Stimulated activated CD8-positive, alpha-beta memory T cell treated with anti-CD3 and anti-CD28 coated beads, Interleukin-12 subunit alpha, Interleukin-12 subunit beta, amount 100 ng/mL, for 1 hour (primary cell): ENCODE results near the gene SLC1A6.
"Not testable (repeated sequence)": the region's sequence is repeated elsewhere in the genome, so short reads cannot be mapped to it uniquely, and the experiment has no call there.

Source experiments
- DNase-seq: peaks from one replicate; pipeline ENCODE4 v3.0.0-alpha.2; 2020; ENCODE audit warnings: low read depth

The SLC1A6 gene

DNA sequence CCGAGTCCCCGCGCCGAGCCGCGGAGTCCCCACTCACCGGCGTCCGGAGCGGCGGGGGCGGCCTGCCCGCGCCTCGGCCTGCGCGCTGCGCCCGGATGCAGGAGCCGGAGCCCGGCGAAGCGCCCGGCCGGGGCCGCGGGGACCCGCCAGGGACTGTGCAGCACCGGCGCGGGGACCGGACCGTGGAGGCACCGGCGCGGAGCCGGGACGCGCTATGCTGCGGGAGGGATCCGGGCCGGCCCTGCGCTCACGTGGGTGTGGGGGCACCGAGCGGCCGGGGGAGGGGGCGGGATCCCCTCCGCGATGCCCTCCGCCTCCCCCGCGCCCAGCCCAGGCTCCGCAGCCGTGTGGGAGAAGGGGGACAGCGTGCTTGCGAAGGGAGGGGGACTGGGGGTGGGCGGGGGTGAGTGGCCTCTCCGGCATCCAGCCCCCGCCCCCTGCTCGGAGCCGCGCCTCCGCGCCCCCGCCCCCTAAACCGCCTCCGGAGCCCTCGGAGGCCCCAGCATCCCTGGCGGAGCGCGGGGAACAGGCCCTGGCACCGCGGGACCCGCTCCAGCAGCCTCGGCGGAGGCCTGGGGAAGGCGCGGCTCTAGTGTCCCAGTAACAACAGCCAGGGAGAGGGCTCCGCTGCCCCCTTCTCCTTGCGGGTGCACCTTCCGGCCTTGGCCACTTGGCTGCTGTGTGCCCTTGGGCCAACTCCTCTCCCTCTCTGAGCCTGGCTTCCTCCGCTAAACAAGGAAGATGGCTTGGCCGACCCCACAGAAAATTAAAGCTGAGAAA is at the start of gene SLC1A6:
SLC1A6 (minus strand) TSS at position 389 of the 780 bp plus-strand sequence. CDS start 6,954 bp downstream, outside the sequence.
- no peak for DNase-seq

DNA sequence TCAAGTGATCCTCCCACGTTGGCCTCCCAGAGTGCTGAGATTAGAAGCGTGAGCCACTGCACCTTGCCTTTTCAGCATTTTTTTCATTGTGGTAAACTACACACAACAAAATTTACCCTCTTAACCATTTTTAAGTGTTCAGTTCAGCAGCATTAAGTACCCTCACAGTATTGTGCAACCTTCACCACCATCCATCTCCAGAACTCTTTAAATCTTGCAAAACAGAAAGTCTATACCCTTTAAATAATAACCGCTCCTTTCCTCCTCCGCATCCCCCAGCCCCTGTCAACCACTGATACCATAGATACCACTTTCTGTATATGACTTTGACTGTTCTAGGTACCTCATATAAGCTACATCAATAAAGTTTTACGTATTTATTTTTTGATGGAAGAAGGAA is 48.8 kb upstream of the SLC1A6 start:
- DNase-seq = no peak

GRCh38 chr19:15025217-15025616 is 45.6 kb upstream of the SLC1A6 start:
- no peak for DNase-seq

DNA sequence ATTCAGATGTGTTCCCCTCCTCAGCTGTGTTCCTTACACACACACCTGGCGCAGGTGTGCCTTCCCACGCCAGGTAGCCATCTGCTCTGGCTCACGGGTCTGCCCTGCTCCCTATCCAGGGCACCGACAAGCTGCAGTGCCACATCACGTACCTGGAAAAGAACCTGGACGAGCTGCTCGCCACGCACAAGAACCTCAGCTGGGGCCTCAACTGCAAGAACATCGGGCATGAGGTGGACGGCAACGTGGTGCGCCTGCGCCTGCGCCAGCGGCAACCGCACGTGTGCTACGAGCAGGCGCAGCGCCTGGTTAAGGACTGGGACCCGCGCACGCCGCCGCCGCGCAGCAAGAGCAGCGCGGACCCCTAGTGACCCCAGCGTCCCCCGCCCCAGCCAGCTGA is 43.1 kb upstream of the SLC1A6 start:
- no peak for DNase-seq

DNA sequence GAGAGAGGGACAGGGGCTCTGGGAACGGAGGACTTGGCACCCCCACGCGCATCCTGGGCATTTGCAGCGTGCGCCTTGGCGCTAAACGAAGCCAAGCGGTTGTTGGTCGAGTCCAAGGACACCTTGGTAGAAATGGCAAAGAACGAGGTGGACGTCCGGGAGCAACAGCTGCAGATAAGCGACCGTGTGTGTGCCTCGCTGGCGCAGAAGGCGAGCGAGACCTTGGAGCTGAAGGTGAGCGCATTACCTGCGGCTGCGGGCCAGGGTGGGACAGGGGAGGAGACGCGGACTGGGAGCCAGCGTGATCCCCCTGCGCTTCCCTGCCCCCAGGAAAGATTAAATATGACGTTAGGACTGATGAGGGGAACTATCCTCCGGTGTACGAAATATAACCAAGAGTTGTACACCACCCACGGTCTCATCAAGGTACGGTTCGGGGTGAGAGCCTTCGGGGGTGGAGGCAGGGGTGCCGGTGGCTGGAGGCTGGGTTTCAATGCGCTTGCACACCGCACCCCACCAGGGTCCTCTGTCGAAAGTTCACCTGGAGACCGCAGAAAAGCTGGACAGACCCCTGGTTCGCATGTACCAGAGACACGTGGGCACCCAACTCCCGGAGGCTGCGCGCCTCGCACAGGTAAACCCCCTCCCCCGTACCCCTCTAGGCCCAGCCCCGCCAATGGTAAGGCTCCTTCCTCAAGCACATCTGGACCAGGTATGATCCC is 41.8 kb upstream of the SLC1A6 start:
- DNase-seq = no peak

DNA sequence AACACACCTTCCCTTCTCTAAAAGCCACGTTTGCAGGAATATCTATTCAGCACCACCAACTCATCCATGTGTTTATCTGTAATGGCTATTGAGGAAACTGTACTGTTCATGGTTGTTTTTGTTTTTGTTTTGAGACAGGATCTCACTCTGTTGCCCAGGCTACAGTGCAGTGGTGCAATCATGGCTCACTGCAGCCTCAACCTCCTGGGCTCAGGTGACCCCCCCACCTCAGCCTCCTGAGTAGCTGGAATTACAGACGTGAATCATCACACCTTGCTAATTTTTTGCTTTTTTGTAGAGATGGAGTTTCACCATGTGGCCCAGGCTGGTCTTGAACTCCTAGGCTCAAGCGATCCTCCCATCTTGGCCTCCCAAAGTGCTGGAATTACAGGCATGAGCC is 39.2 kb upstream of the SLC1A6 start:
- not testable (repeated sequence) for DNase-seq

DNA sequence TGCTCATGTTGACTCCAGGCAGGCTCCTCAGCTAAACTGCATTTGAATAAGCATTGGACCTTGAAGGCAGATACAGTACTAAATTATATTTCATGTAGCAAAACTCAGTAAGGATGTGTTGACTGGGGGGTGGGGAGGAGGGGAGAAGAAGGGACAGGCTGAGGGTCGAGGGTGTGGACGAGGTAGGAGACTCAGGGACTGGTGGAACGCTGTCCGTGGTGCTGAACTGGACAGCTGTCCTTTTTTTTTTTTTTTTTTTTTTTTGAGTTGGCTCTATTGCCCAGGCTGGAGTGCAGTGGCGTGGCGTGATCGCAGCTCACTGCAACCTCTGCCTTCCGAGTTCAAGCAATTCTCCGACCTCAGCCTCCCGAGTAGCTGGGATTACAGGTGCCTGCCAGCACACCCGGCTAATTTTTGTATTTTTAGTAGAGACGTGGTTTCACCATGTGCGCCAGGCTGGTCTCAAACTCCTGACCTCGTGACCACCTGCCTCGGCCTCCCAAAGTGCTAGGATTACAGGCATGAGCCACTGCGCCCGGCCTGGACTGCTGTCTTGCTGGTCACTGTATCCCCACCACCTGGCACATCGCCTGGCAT is 36.4 kb upstream of the SLC1A6 start:
- no peak for DNase-seq

- DNase-seq = no peak
Measured at GRCh38 chr19:15014579-15014978, 34.9 kb upstream of the SLC1A6 start.

GRCh38 chr19:15010501-15011300 is 31.0 kb upstream of the SLC1A6 start:
- no peak for DNase-seq

DNA sequence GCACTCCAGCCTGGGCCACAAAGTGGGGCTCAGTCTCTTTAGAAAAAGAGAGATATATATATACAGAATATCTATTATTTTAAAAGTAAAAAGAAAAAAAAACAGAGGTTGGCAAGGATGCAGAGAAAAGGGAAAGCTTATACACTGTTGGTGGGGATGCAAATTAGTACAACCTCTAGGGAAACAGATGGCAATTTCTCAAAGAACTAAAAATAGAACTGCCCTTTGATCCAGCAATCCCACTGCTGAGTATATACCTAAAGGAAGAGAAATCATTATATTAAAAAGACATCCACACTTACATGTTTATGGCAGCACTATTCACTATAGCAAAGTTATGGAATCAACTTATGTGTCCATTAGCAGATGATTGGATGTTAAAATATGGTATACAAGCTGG is 28.6 kb upstream of the SLC1A6 start:
- DNase-seq = no peak

DNA sequence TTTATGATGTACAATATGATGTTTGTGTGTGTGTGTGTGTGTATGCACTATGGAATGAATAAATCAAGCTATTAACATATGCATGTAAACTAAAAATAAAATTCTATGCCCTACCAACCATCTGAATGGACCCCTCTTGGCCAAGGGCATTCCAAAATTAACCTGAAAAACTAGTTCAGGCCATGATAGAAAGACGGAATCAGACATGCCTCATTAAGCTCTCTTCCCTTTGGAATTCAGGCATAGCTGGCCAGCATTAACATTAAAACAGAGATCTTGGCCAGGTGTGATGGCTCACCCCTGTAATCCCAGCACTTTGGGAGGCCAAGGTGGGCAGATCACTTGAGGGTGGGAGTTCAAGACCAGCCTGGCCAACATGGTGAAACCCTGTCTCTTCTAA is 18.3 kb upstream of the SLC1A6 start:
- DNase-seq = no peak

DNA sequence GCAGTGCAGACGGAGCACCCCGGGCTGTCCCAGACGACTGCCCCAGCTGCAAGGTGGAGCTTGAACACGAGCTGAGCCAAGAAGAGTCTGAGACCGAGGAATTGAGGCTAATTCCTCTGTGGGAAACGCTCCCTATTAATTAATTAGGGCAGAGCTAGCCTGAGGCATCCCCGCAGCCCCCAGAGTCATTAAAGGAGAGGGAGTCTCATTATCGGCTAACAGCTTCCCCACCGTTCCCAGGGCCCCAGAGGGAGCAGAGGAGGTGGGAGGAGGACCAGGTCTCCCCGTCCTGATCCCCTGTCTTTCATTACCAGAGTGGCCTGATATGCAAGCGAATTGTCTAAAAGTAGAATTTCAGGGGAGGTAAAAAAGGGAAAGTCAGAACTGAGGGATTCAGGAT is 13.1 kb upstream of the SLC1A6 start:
- no peak for DNase-seq

GRCh38 chr19:14985133-14985532 is 5.5 kb upstream of the SLC1A6 start:
- no peak for DNase-seq

DNA sequence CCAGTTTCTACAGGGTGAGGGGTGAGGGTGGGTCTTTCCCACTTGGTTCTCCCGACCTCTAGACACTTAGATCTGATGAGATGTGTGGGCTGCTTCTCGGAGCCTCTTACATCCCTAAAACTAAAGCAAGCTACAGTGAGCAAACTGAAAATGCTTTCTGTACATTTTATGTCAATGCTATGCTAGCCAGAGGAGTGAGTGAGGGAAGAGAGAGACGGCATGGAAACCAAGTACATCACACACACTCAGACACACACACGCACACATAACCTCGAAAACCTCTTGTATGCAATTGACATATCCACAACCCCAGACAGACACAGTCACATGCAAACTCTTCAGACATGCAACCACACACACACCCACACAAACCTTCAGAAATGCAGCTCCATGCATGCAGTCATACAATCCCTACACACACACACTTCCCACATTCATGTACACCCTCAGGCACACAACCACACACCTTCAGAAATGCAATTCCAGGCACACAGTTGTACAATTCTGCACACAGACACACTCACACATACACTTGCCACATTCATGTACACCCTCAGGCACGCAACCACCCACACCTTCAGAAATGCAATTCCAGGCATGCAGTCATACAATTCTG is 1.4 kb downstream of the SLC1A6 start:
- DNase-seq = no peak

DNA sequence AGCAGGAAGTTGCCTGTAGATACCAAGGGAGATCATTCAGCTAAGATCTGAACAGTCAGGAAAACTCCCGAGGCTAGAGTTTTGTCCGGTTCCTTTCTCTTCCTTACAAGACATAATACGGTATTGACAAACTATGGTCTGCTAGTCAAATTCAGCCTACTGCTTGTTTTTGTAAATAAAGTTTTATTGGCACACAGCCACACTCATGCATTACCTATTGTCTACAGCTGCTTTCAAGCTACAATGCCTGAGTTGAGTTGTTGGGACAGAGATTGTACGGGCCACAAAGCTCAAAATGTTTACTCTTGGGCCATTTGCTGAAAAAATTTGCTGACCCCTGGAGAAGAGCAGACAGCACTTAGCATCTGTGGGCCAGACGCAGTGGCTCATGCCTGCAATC is 2.5 kb downstream of the SLC1A6 start:
- no peak for DNase-seq

DNA sequence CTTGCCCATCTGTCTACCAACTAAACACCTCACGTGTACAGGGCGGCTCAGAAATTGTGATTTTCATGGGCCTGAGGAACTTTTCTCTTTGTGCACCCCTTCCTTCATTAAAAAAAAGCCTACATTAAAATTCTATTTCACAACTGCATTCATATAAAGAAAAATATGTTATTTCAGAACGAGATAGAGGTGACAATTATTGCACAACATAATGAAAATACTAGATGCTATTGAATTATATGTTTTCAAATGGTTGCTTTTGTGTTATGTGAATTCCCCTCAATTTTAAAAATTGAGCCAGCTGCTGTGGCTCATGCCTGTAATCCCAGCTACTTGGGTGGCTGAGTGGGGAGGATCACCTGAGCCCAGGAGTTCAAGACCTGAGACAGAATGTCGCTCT is 5.2 kb downstream of the SLC1A6 start:
- no peak for DNase-seq

- DNase-seq = no peak
Measured at GRCh38 chr19:14972676-14973075, 7.0 kb downstream of the SLC1A6 start.

DNA sequence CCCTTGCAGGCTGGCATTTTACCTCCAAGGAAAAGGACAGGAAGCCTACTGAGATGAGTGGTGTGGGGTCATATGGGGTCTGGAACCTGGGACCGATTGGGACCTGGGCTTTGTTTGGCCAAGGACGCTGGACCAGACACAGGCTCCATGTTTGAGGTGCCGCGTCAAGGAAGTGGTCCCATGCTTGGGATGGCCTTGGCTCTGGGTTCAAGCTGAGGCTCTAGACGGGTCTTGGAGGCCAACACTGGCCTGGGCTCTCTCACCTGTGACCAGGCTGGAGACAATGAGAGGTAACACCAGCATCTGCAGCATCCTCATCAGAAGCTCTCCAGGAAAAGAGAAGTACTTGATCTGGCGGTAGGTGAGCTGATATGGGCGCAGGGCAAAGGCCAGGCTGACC is 8.2 kb downstream of the SLC1A6 start:
- DNase-seq = no peak

DNA sequence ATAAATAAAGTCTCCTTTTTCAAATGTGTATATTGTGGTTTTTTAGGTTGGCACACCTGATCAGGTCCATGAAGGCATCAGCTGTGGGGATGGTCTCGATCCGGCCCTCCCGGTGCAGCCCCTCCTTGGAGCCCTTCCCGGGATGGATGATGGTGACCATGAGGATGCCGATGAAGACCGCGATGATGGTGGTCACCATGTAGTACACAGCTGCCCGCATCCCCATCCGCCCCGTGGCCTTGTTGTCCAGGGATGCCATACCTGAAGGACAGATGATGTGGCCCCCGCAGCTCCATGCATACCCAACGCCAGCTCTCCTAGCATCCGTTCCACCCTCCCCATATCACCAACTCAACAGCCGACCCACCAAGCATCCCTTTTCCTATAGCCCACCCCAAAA is 11.4 kb downstream of the SLC1A6 start:
- no peak for DNase-seq

DNA sequence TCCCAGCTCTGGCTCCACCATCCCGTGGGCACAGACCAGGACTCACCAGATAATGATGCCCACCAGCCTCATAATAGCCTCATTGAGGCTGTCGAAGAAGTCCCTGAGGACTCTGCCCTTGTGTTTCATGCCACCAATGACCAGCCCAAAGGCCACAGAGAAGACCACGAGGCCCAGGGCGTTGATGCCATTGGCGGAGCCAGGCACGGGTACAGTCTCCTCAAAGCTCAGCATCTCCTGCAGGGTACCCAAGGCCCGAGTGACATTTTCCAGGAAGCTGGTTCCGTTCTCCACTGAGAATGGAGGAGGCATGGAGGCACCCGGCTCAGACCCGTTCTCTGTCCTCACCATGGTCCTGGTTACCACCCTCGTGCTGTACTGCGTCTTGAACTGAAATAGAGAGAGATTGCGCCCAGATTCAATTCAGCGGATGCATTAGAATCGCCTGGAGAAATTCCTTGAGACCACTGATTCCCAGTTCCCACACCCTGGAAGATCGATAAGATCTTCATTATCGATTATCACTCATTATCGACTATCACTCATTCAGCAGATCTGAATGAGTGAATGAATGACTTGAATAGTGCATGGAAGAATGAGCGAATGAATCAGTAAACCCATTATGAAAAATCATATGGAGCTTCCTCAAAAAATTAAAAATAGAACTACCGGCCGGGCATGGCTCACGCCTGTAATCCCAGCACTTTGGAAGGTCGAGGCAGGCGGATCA is 17.5 kb downstream of the SLC1A6 start:
- DNase-seq = no peak

- DNase-seq = no peak
Measured at GRCh38 chr19:14959263-14959662, 20.4 kb downstream of the SLC1A6 start.
